Neural cell (in vitro differentiated cells): Measurements from ENCODE around the gene MECR. TPM values are rescaled to one million over a fixed set of nuclear protein-coding genes. Genes with fewer than 3 reads are reported as not detected.

Experiments
- H2AFZ ChIP-seq: fragments of 200-600, 300-800 bp; sonication (generic), shearing (Covaris generic); 2 replicates; pipeline ENCODE4 v1.6.0; 2014; ENCODE audit warnings: low read depth, mild to moderate bottlenecking, antibody characterized with exemption, low read length, moderate library complexity
- H3F3A ChIP-seq: fragments of 200-600 bp; shearing (Covaris generic); 2 replicates; pipeline ENCODE4 v1.6.1; 2016; ENCODE audit warnings: mild to moderate bottlenecking, moderate library complexity, mixed read lengths, antibody characterized with exemption, low read length; ENCODE audit not compliant: insufficient read depth, poor library complexity, severe bottlenecking
- H3K27ac ChIP-seq: fragments of 200-600, 300-800 bp; sonication (generic), shearing (Covaris generic); 2 replicates; pipeline ENCODE4 v1.5.1; 2014; ENCODE audit warnings: mild to moderate bottlenecking, low read length, moderate library complexity
- H3K27me3 ChIP-seq: fragments of 300-800, 200-600 bp; sonication (generic), shearing (Covaris generic); 2 replicates; pipeline ENCODE4 v1.6.0; 2014; ENCODE audit warnings: mild to moderate bottlenecking, low read depth, low read length, moderate library complexity; ENCODE audit not compliant: insufficient read depth
- H3K36me3 ChIP-seq: fragments of 300-800, 200-600 bp; sonication (generic), shearing (Covaris generic); 2 replicates; pipeline ENCODE4 v1.5.1; 2014; ENCODE audit warnings: mild to moderate bottlenecking, antibody characterized with exemption, low read length, moderate library complexity; ENCODE audit not compliant: insufficient read depth
- H3K4me2 ChIP-seq: fragments of 300-800, 200-600 bp; sonication (generic), shearing (Covaris generic); 2 replicates; pipeline ENCODE4 v1.6.0; 2014; ENCODE audit warnings: mild to moderate bottlenecking, low read length
- H3K4me3 ChIP-seq: fragments of 300-800, 200-600 bp; sonication (generic), shearing (Covaris generic); 2 replicates; pipeline ENCODE4 v1.5.1; 2014; ENCODE audit warnings: mild to moderate bottlenecking, low read length, moderate library complexity
- H3K79me2 ChIP-seq: fragments of 200-600 bp; shearing (Covaris generic); replicated peaks from 2 replicates; pipeline ENCODE4 v1.6.0; 2014; ENCODE audit warnings: mild to moderate bottlenecking, low read length, moderate library complexity; ENCODE audit not compliant: insufficient read depth
- H3K9ac ChIP-seq: fragments of 300-800, 200-600 bp; sonication (generic), shearing (Covaris generic); 2 replicates; pipeline ENCODE4 v1.6.1; 2016; ENCODE audit warnings: mild to moderate bottlenecking, low read length, mixed read lengths
- H3K9me2 ChIP-seq: fragments of 200-600 bp; shearing (Covaris generic); 2 replicates; pipeline ENCODE4 v1.6.1; 2016; ENCODE audit warnings: mild to moderate bottlenecking, low read length, mixed read lengths; ENCODE audit not compliant: insufficient read depth
- H3K9me3 ChIP-seq: fragments of 200-600, 300-800 bp; sonication (generic), shearing (Covaris generic); 2 replicates; pipeline ENCODE4 v1.6.1; 2016; ENCODE audit warnings: mild to moderate bottlenecking, mixed run types, low read length, moderate library complexity, mixed read lengths
- H4K20me1 ChIP-seq: fragments of 200-600 bp; shearing (Covaris generic); 2 replicates; pipeline ENCODE4 v1.6.1; 2016; ENCODE audit warnings: mild to moderate bottlenecking, mixed run types; ENCODE audit not compliant: insufficient read depth
- EZH2 ChIP-seq: fragments of 200-600, 300-800 bp; shearing (Covaris generic), sonication (generic); IDR thresholded peaks from 2 replicates; pipeline ENCODE4 v1.6.1; 2014; ENCODE audit warnings: antibody characterized with exemption, low read length, borderline replicate concordance, mild to moderate bottlenecking; ENCODE audit not compliant: insufficient read depth, poor library complexity, severe bottlenecking
- MXI1 ChIP-seq: fragments of 450-650 bp; conservative IDR thresholded peaks from 2 replicates; pipeline ENCODE4 v1.6.1; 2014; ENCODE audit warnings: antibody characterized with exemption, mild to moderate bottlenecking; ENCODE audit not compliant: poor library complexity, severe bottlenecking
- POLR2AphosphoS5 ChIP-seq: IDR thresholded peaks from 2 replicates; pipeline ENCODE4 v1.6.1; 2012
- RAD21 ChIP-seq: fragments of 450-650 bp; conservative IDR thresholded peaks from 2 replicates; pipeline ENCODE4 v1.6.1; 2014; ENCODE audit warnings: antibody characterized with exemption, mild to moderate bottlenecking, moderate library complexity
- TAF1 ChIP-seq: IDR thresholded peaks from 2 replicates; pipeline ENCODE4 v1.6.1; 2012; ENCODE audit warnings: low read depth
- polyA plus RNA-seq: library from polyadenylated mRNA; depleted of rRNA; stranded (reverse); fragments of >200 nt; gene quantifications from 2 replicates; pipeline ENCODE4 v1.2.3, GENCODE V29; 2014
- TF ChIP-seq, protein P1 (sequence below): fragments of 450-650 bp; IDR thresholded peaks from 2 replicates; pipeline ENCODE4 v1.5.1; 2014; ENCODE audit warnings: antibody characterized with exemption, mild to moderate bottlenecking, moderate library complexity; ENCODE audit not compliant: poor library complexity, severe bottlenecking
- TF ChIP-seq, protein P2 (sequence below): IDR thresholded peaks from 2 replicates; pipeline ENCODE4 v1.6.1; 2012; ENCODE audit warnings: borderline replicate concordance

The MECR gene
- polyA plus RNA-seq, 1 donor from 2014 or later: 14.0 TPM

DNA sequence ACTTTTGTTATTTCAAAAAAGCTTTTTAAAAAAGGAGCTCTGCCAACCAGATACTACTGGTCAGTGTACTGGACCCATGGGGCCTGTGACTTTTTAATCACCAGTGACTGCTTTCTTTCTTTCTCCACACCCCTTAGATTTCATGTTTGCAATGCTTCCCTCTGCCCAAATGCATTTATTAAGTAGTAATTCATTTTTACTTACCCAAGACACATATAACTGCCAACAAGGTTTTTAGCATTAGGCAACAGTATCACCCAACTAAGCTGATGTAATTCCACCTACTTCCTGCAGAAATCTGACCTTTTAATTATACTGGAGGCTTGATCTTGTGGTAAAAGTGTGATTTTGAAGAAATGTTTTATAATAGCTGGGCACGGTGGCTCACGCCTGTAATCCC is 12.5 kb downstream of the MECR start:
- no peaks in the 10 kb centered on the region for H4K20me1 ChIP-seq
- H3K4me3 ChIP-seq: no peak overlapping the region
- no peaks in the 10 kb centered on the region for H3K36me3 ChIP-seq
- H3K79me2 ChIP-seq: no peaks in the 10 kb centered on the region
- H3K27me3 ChIP-seq: no peaks in the 10 kb centered on the region
- H3K4me2 ChIP-seq: no peak overlapping the region
- H3K27ac ChIP-seq: no peak overlapping the region
- no peaks in the 10 kb centered on the region for H3K9me3 ChIP-seq
- no peaks in the 10 kb centered on the region for H3K9me2 ChIP-seq
- H3F3A ChIP-seq: no peaks in the 10 kb centered on the region
- no peak overlapping the region for H3K9ac ChIP-seq
- TF ChIP-seq POLR2AphosphoS5: no peak
- TF ChIP-seq, protein P1, sequence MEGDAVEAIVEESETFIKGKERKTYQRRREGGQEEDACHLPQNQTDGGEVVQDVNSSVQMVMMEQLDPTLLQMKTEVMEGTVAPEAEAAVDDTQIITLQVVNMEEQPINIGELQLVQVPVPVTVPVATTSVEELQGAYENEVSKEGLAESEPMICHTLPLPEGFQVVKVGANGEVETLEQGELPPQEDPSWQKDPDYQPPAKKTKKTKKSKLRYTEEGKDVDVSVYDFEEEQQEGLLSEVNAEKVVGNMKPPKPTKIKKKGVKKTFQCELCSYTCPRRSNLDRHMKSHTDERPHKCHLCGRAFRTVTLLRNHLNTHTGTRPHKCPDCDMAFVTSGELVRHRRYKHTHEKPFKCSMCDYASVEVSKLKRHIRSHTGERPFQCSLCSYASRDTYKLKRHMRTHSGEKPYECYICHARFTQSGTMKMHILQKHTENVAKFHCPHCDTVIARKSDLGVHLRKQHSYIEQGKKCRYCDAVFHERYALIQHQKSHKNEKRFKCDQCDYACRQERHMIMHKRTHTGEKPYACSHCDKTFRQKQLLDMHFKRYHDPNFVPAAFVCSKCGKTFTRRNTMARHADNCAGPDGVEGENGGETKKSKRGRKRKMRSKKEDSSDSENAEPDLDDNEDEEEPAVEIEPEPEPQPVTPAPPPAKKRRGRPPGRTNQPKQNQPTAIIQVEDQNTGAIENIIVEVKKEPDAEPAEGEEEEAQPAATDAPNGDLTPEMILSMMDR: no peak
- TF ChIP-seq EZH2: no peak
- no peak for TF ChIP-seq MXI1
- no peak overlapping the region for H2AFZ ChIP-seq

DNA sequence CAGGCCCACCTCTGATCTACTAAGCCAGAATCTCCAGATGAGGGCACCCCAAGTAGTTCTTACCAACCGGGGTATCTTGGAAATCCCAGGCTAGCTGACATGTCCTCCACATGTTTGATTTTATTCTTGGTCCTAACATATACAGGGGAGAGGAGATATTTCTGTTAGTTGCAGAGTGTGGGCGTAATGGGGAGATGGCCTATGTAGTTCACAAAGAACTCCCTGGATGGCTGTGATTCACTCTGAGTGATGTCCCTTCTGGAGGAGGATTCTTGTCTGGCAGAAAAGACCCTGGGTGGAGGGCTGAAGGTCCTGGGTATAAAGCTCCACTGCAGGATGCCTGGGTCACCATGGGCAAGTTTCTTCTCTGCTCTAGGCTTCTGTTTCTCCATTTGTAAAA is 13.1 kb downstream of the MECR start:
- TF ChIP-seq TAF1: no peak
- TF ChIP-seq, protein P2, sequence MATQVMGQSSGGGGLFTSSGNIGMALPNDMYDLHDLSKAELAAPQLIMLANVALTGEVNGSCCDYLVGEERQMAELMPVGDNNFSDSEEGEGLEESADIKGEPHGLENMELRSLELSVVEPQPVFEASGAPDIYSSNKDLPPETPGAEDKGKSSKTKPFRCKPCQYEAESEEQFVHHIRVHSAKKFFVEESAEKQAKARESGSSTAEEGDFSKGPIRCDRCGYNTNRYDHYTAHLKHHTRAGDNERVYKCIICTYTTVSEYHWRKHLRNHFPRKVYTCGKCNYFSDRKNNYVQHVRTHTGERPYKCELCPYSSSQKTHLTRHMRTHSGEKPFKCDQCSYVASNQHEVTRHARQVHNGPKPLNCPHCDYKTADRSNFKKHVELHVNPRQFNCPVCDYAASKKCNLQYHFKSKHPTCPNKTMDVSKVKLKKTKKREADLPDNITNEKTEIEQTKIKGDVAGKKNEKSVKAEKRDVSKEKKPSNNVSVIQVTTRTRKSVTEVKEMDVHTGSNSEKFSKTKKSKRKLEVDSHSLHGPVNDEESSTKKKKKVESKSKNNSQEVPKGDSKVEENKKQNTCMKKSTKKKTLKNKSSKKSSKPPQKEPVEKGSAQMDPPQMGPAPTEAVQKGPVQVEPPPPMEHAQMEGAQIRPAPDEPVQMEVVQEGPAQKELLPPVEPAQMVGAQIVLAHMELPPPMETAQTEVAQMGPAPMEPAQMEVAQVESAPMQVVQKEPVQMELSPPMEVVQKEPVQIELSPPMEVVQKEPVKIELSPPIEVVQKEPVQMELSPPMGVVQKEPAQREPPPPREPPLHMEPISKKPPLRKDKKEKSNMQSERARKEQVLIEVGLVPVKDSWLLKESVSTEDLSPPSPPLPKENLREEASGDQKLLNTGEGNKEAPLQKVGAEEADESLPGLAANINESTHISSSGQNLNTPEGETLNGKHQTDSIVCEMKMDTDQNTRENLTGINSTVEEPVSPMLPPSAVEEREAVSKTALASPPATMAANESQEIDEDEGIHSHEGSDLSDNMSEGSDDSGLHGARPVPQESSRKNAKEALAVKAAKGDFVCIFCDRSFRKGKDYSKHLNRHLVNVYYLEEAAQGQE: no peak
- TF ChIP-seq RAD21: no peak
- TF ChIP-seq, protein P1: no peak
- no peak overlapping the region for H3K27ac ChIP-seq
- no peaks in the 10 kb centered on the region for H3K27me3 ChIP-seq

More for the DNA sequence above, 13.1 kb downstream of the MECR start:
- Histone ChIP-seq H3K9me2 (no peaks in the 10 kb centered on the region), H3K4me2 (no peak overlapping the region), H3F3A (no peaks in the 10 kb centered on the region), H3K9ac (no peak overlapping the region), H3K4me3 (no peak overlapping the region), H3K36me3 (no peaks in the 10 kb centered on the region), H4K20me1 (no peaks in the 10 kb centered on the region), H2AFZ (no peak overlapping the region), H3K9me3 (no peaks in the 10 kb centered on the region), H3K79me2 (no peaks in the 10 kb centered on the region)
